Measurements from ENCODE around the gene ABCG1.

ABCG1 gene

GRCh38 chr21:42187976-42188653 is 30.8 kb upstream of the ABCG1 start:
- ChIA-PET CTCF (interaction anchor here (0.6 kb wide), 1 partner anchor 124 kb away, joined by 4 read pairs; no protein-coding TSS in a partner anchor), POLR2A (no interaction called here)
- no peak for TF ChIP-seq FOXA1 (IDR thresholded peaks at IDR 0.05)
- no peak for TF ChIP-seq TARDBP (IDR thresholded peaks at IDR 0.05)
- no peak for TF ChIP-seq SP1 (IDR thresholded peaks at IDR 0.05)
- no peak for TF ChIP-seq FOXK2 (IDR thresholded peaks at IDR 0.05)
- no peak for TF ChIP-seq L3MBTL2 (conservative IDR thresholded peaks at IDR 0.05)
- TF ChIP-seq NFRKB (IDR thresholded peaks at IDR 0.05): no peak
- no peak for TF ChIP-seq FOXM1 (IDR thresholded peaks at IDR 0.05; ENCODE audit: borderline replicate concordance)
- TF ChIP-seq ELF4 (IDR thresholded peaks at IDR 0.05): no peak
- no peak for TF ChIP-seq BHLHE40 (IDR thresholded peaks at IDR 0.05; ENCODE audit: borderline replicate concordance)
- no peak for TF ChIP-seq SUZ12 (IDR thresholded peaks at IDR 0.05)
- DNase-seq (ENCODE audit: extremely low spot score): no peak

- no peak for TF ChIP-seq L3MBTL2 (conservative IDR thresholded peaks at IDR 0.05)
- no peak for TF ChIP-seq TARDBP (IDR thresholded peaks at IDR 0.05)
- no peak for TF ChIP-seq PKNOX1 (IDR thresholded peaks at IDR 0.05)
- TF ChIP-seq FOXM1 (IDR thresholded peaks at IDR 0.05; ENCODE audit: borderline replicate concordance): no peak
- no peak for TF ChIP-seq HDGF (IDR thresholded peaks at IDR 0.05; ENCODE audit: borderline replicate concordance)
- TF ChIP-seq LEF1 (IDR thresholded peaks at IDR 0.05; ENCODE audit: borderline replicate concordance): no peak
- no peak for TF ChIP-seq SP1 (IDR thresholded peaks at IDR 0.05)
- TF ChIP-seq ELF4 (IDR thresholded peaks at IDR 0.05): no peak
- TF ChIP-seq NFRKB (IDR thresholded peaks at IDR 0.05): no peak
- no peak for TF ChIP-seq FOXK2 (IDR thresholded peaks at IDR 0.05)
- TF ChIP-seq SUZ12 (IDR thresholded peaks at IDR 0.05): no peak
- no peak for TF ChIP-seq FOXA1 (IDR thresholded peaks at IDR 0.05)
- TF ChIP-seq BHLHE40 (IDR thresholded peaks at IDR 0.05; ENCODE audit: borderline replicate concordance): no peak
- no peak for TF ChIP-seq ZNF384 (IDR thresholded peaks at IDR 0.05)
- no peak for TF ChIP-seq CTBP1 (IDR thresholded peaks at IDR 0.05; ENCODE audit: borderline replicate concordance)
- TF ChIP-seq ARNT (IDR thresholded peaks at IDR 0.05): no peak
- ChIA-PET CTCF (interaction anchor here (0.6 kb wide), 1 partner anchor 125 kb away, joined by 4 read pairs; no protein-coding TSS in a partner anchor), POLR2A (no interaction called here)
- DNase-seq (ENCODE audit: extremely low spot score): no peak
Measured at GRCh38 chr21:42188663-42189062, 30.3 kb upstream of the ABCG1 start.

DNA sequence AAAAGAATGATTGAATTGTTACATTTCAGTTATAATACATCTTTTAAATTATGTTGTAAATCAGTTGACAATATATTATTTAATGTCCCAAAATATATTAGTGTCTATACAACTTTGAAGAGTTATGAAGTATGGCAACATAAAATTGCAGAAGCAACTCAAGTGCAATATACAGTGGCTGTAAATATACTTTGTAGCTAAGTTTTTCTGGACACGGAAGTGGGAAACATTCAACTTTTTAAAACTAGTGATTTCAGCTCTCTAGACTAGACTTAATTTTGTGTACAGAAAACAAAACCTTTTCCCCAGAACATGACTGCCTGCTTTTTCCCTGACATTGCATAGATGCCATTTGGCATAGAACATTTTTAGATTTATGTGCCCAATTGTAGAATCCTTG is 29.5 kb upstream of the ABCG1 start:
- DNase-seq (ENCODE audit: extremely low spot score): no peak
- ChIA-PET CTCF (interaction anchor here (1.1 kb wide), 1 partner anchor 70 kb away, joined by 3 read pairs; no protein-coding TSS in a partner anchor), POLR2A (no interaction called here)
- no peak for TF ChIP-seq FOXM1 (IDR thresholded peaks at IDR 0.05; ENCODE audit: borderline replicate concordance)
- TF ChIP-seq HDGF (IDR thresholded peaks at IDR 0.05; ENCODE audit: borderline replicate concordance): no peak
- no peak for TF ChIP-seq CTBP1 (IDR thresholded peaks at IDR 0.05; ENCODE audit: borderline replicate concordance)
- TF ChIP-seq ZNF384 (IDR thresholded peaks at IDR 0.05): no peak
- no peak for TF ChIP-seq FOXA1 (IDR thresholded peaks at IDR 0.05)
- TF ChIP-seq PKNOX1 (IDR thresholded peaks at IDR 0.05): no peak
- no peak for TF ChIP-seq NFRKB (IDR thresholded peaks at IDR 0.05)
- no peak for TF ChIP-seq TARDBP (IDR thresholded peaks at IDR 0.05)
- no peak for TF ChIP-seq L3MBTL2 (conservative IDR thresholded peaks at IDR 0.05)
- no peak for TF ChIP-seq SP1 (IDR thresholded peaks at IDR 0.05)
- no peak for TF ChIP-seq ARNT (IDR thresholded peaks at IDR 0.05)
- TF ChIP-seq BHLHE40 (IDR thresholded peaks at IDR 0.05; ENCODE audit: borderline replicate concordance): no peak
- TF ChIP-seq ELF4 (IDR thresholded peaks at IDR 0.05): no peak
- no peak for TF ChIP-seq LEF1 (IDR thresholded peaks at IDR 0.05; ENCODE audit: borderline replicate concordance)
- TF ChIP-seq SUZ12 (IDR thresholded peaks at IDR 0.05): no peak
- TF ChIP-seq FOXK2 (IDR thresholded peaks at IDR 0.05): no peak

DNA sequence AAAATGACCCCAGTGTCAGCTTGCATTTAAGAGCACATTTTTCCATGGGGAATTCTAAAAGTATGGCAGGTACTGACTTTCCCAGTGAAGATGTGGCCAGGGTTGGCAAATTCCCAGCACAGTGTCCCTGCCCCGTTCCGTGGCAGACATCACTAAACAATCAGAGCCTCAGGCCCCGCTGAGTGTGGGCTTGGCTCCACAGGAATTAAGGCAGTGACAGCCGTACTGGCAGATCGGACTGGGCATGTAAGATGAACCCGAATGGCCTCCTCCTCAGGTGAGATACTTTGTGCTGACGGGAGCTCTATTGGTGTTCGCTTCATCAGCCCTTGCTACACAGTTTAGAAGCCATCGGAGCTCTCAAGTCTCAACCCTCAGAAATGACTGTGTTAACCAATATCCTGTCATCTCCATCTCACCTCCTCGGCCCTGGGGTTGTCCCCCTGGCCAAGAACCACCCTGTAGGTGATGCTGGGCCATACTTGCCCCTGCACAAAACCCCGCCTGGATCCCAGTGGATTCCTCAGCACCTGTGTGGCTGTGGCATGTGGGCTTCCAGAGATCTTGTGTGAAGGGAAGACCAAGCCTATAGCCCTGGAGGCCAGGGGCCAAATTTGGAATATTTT is 29.0 kb upstream of the ABCG1 start:
- no peak for TF ChIP-seq SP1 (IDR thresholded peaks at IDR 0.05)
- TF ChIP-seq ELF4 (IDR thresholded peaks at IDR 0.05): no peak
- TF ChIP-seq TARDBP (IDR thresholded peaks at IDR 0.05): no peak
- no peak for TF ChIP-seq FOXA1 (IDR thresholded peaks at IDR 0.05)
- TF ChIP-seq FOXK2 (IDR thresholded peaks at IDR 0.05): no peak
- no peak for TF ChIP-seq HDGF (IDR thresholded peaks at IDR 0.05; ENCODE audit: borderline replicate concordance)
- no peak for TF ChIP-seq ZNF384 (IDR thresholded peaks at IDR 0.05)
- TF ChIP-seq BHLHE40 (IDR thresholded peaks at IDR 0.05; ENCODE audit: borderline replicate concordance): no peak
- no peak for TF ChIP-seq NFRKB (IDR thresholded peaks at IDR 0.05)
- no peak for TF ChIP-seq PKNOX1 (IDR thresholded peaks at IDR 0.05)
- TF ChIP-seq ARNT (IDR thresholded peaks at IDR 0.05): no peak
- TF ChIP-seq LEF1 (IDR thresholded peaks at IDR 0.05; ENCODE audit: borderline replicate concordance): no peak
- DNase-seq (ENCODE audit: extremely low spot score): no peak
- CTCF ChIA-PET: interaction anchor here (1.1 kb wide), 1 partner anchor 69 kb away, joined by 3 read pairs; no protein-coding TSS in a partner anchor
- POLR2A ChIA-PET: no interaction called here

DNA sequence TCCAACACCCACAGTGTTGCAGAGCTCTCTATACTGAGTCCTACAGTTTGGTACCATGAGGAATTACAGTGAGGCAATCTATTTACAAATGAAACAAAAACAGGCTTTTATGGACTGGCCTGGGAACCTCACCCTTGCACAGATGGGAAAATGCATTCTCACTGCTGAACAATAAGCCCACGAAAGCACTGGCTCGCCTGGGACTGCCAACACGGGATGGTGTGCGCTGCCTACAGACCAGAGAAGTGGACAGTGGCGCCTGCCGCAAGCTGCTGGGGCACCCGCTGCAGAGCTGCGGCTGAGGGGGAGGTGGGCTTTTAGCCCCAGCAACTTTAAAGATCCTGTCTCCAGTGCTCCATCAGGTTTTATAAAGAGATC is 28.5 kb upstream of the ABCG1 start:
- TF ChIP-seq CTBP1 (IDR thresholded peaks at IDR 0.05; ENCODE audit: borderline replicate concordance): no peak
- no peak for TF ChIP-seq ELF4 (IDR thresholded peaks at IDR 0.05)
- no peak for TF ChIP-seq HDGF (IDR thresholded peaks at IDR 0.05; ENCODE audit: borderline replicate concordance)
- no peak for TF ChIP-seq L3MBTL2 (conservative IDR thresholded peaks at IDR 0.05)
- TF ChIP-seq PKNOX1 (IDR thresholded peaks at IDR 0.05): no peak
- TF ChIP-seq ZNF384 (IDR thresholded peaks at IDR 0.05): no peak
- no peak for TF ChIP-seq NFRKB (IDR thresholded peaks at IDR 0.05)
- TF ChIP-seq FOXK2 (IDR thresholded peaks at IDR 0.05): no peak
- TF ChIP-seq SUZ12 (IDR thresholded peaks at IDR 0.05): no peak
- no peak for TF ChIP-seq ARNT (IDR thresholded peaks at IDR 0.05)
- no peak for TF ChIP-seq FOXA1 (IDR thresholded peaks at IDR 0.05)
- TF ChIP-seq LEF1 (IDR thresholded peaks at IDR 0.05; ENCODE audit: borderline replicate concordance): no peak
- no peak for TF ChIP-seq BHLHE40 (IDR thresholded peaks at IDR 0.05; ENCODE audit: borderline replicate concordance)
- TF ChIP-seq SP1 (IDR thresholded peaks at IDR 0.05): no peak
- TF ChIP-seq FOXM1 (IDR thresholded peaks at IDR 0.05; ENCODE audit: borderline replicate concordance): no peak
- ChIA-PET CTCF (interaction anchor here (1.1 kb wide), 1 partner anchor 69 kb away, joined by 3 read pairs; no protein-coding TSS in a partner anchor), POLR2A (interaction anchor here (1.2 kb wide), 2 partner anchors 9 to 29 kb away, joined by 3 read pairs; no protein-coding TSS in a partner anchor)
- DNase-seq (ENCODE audit: extremely low spot score): no peak

All from HEK293T (cell line).